ENCODE results near the gene WNT9B. TPM values are rescaled to one million over a fixed set of nuclear protein-coding genes. Genes with fewer than 3 reads are reported as not detected.

The WNT9B gene
- total and polyA plus RNA-seq, 9 of the 15 experiments (the other 6 are each of a cell fraction or from before 2014, with no cell fraction given): not detected

DNA sequence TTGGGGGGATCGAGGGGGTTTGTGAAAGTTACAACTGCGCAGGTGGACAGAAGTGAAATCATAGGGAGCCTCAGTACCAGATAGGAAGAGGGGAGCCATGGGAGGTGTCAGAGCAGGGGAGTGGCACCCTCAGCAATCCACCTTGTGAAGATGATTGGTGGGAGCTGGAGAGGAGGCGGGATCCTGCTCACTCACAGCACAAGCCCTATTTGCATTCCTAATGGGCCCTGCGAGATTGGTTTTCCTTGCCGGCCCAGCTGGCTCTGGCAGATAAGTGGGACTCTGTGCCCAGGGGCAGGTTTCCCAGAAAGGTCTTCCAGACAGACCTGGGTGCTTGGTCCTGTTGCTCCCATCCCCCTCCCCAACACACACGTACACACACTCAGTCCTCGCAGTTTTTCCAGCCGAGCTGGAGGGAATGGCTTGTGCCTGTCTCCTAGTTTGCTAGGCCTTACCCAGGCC lies 42.2 kb upstream of the WNT9B start (continued):
- TF ChIP-seq, protein P1, sequence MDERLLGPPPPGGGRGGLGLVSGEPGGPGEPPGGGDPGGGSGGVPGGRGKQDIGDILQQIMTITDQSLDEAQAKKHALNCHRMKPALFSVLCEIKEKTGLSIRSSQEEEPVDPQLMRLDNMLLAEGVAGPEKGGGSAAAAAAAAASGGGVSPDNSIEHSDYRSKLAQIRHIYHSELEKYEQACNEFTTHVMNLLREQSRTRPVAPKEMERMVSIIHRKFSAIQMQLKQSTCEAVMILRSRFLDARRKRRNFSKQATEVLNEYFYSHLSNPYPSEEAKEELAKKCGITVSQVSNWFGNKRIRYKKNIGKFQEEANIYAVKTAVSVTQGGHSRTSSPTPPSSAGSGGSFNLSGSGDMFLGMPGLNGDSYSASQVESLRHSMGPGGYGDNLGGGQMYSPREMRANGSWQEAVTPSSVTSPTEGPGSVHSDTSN (CRISPR knock-in tag; IDR thresholded peaks at IDR 0.05; ENCODE audit: low read depth): no peak
- TF ChIP-seq, protein P1 (tag; conservative IDR thresholded peaks at IDR 0.05; ENCODE audit: low read depth): peak; percentile 73
- no peak for TF ChIP-seq SMAD1 (IDR thresholded peaks at IDR 0.05; ENCODE audit: low read depth, low read length, partially characterized antibody)
- TF ChIP-seq PTBP1 (IDR thresholded peaks at IDR 0.05; ENCODE audit: low read depth, low read length): peak; percentile 87
- TF ChIP-seq KDM5B (IDR thresholded peaks at IDR 0.05; ENCODE audit: insufficient replicate concordance, low read depth, low read length): no peak
- peak in 1 of 2 experiments; percentile 86; a peak in 2 of 4 replicates for TF ChIP-seq RCOR1 (IDR thresholded peaks at IDR 0.05; ENCODE audit: borderline replicate concordance in 1 of 2, low read depth in 2 of 2, low read length in 2 of 2)
- TF ChIP-seq NRF1 (conservative IDR thresholded peaks at IDR 0.05 in 1 of 2, IDR thresholded peaks at IDR 0.05 in 1 of 2): peak; percentile 59 to 66
- TF ChIP-seq TBP (optimal IDR thresholded peaks at IDR 0.05; ENCODE audit: low read depth, low read length): no peak
- TF ChIP-seq, protein P2, sequence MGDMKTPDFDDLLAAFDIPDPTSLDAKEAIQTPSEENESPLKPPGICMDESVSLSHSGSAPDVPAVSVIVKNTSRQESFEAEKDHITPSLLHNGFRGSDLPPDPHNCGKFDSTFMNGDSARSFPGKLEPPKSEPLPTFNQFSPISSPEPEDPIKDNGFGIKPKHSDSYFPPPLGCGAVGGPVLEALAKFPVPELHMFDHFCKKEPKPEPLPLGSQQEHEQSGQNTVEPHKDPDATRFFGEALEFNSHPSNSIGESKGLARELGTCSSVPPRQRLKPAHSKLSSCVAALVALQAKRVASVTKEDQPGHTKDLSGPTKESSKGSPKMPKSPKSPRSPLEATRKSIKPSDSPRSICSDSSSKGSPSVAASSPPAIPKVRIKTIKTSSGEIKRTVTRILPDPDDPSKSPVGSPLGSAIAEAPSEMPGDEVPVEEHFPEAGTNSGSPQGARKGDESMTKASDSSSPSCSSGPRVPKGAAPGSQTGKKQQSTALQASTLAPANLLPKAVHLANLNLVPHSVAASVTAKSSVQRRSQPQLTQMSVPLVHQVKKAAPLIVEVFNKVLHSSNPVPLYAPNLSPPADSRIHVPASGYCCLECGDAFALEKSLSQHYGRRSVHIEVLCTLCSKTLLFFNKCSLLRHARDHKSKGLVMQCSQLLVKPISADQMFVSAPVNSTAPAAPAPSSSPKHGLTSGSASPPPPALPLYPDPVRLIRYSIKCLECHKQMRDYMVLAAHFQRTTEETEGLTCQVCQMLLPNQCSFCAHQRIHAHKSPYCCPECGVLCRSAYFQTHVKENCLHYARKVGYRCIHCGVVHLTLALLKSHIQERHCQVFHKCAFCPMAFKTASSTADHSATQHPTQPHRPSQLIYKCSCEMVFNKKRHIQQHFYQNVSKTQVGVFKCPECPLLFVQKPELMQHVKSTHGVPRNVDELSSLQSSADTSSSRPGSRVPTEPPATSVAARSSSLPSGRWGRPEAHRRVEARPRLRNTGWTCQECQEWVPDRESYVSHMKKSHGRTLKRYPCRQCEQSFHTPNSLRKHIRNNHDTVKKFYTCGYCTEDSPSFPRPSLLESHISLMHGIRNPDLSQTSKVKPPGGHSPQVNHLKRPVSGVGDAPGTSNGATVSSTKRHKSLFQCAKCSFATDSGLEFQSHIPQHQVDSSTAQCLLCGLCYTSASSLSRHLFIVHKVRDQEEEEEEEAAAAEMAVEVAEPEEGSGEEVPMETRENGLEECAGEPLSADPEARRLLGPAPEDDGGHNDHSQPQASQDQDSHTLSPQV (IDR thresholded peaks at IDR 0.05): peak; percentile 81
- TF ChIP-seq ZFP36 (IDR thresholded peaks at IDR 0.05; ENCODE audit: low read depth, low read length, partially characterized antibody): peak; percentile 98
- 0 out of 2 replicates have a peak, but pooled peaks have one; percentile 24 for TF ChIP-seq SMAD4 (CRISPR knock-in tag; conservative IDR thresholded peaks at IDR 0.05)
- no peak for TF ChIP-seq ZKSCAN1 (IDR thresholded peaks at IDR 0.05; ENCODE audit: low read depth, low read length)
- no peak for TF ChIP-seq PHB2 (IDR thresholded peaks at IDR 0.05; ENCODE audit: low read depth)
- 0 out of 4 replicates have a peak, but pooled peaks of 1 of the 2 experiments have one; percentile 43 for TF ChIP-seq ARNT (IDR thresholded peaks at IDR 0.05)
- no peak for TF ChIP-seq ZNF124 (CRISPR knock-in tag; IDR thresholded peaks at IDR 0.05)
- TF ChIP-seq MTA2 (IDR thresholded peaks at IDR 0.05; ENCODE audit: low read depth): peak; percentile 7; the same call in 1 of the 2 replicates
- TF ChIP-seq KDM1A (IDR thresholded peaks at IDR 0.05): peak; percentile 84 to 91
- TF ChIP-seq ERF (CRISPR knock-in tag; IDR thresholded peaks at IDR 0.05): no peak
- peak; percentile 14; the same call in 1 of the 2 replicates for TF ChIP-seq LEF1 (IDR thresholded peaks at IDR 0.05)
- peak; percentile 86 for TF ChIP-seq ARID1B (IDR thresholded peaks at IDR 0.05)
- TF ChIP-seq, protein P3, sequence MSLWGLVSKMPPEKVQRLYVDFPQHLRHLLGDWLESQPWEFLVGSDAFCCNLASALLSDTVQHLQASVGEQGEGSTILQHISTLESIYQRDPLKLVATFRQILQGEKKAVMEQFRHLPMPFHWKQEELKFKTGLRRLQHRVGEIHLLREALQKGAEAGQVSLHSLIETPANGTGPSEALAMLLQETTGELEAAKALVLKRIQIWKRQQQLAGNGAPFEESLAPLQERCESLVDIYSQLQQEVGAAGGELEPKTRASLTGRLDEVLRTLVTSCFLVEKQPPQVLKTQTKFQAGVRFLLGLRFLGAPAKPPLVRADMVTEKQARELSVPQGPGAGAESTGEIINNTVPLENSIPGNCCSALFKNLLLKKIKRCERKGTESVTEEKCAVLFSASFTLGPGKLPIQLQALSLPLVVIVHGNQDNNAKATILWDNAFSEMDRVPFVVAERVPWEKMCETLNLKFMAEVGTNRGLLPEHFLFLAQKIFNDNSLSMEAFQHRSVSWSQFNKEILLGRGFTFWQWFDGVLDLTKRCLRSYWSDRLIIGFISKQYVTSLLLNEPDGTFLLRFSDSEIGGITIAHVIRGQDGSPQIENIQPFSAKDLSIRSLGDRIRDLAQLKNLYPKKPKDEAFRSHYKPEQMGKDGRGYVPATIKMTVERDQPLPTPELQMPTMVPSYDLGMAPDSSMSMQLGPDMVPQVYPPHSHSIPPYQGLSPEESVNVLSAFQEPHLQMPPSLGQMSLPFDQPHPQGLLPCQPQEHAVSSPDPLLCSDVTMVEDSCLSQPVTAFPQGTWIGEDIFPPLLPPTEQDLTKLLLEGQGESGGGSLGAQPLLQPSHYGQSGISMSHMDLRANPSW (CRISPR knock-in tag; IDR thresholded peaks at IDR 0.05): peak; percentile 100; the same call in 1 of the 2 replicates

Measured in K562 (cell line).